Esophagus squamous epithelium (tissue), 5 donors: ENCODE data around the gene PRLH. TPM values are rescaled to one million over a fixed set of nuclear protein-coding genes. Genes with fewer than 3 reads are reported as not detected.

Experiments used
- DNase-seq: peaks from one replicate; lab custom pipeline; 2025; lab: John Stamatoyannopoulos, UW
- H3K27ac ChIP-seq, 4 donors: fragments of 200-600 bp; sonication (generic); one replicate each; pipeline ENCODE4 v1.5.1; 2016 to 2019; ENCODE audit warnings: mild to moderate bottlenecking in 1 of 4
- H3K27me3 ChIP-seq, 4 donors: fragments of 200-600 bp; sonication (generic); 1 replicate in 3 of 4; 2 replicates in 1 of 4; pipeline versions ENCODE4 v1.5.1 to v1.6.0; 2017 to 2021; ENCODE audit warnings: antibody characterized with exemption in 1 of 4
- H3K36me3 ChIP-seq, 3 donors: fragments of 200-600 bp; sonication (generic); one replicate each; pipeline ENCODE4 v1.5.1; 2016 to 2019
- H3K4me1 ChIP-seq, 3 donors: fragments of 200-600 bp; sonication (generic); one replicate each; pipeline ENCODE4 v1.5.1; 2017 to 2019
- H3K4me3 ChIP-seq, 4 donors: fragments of 200-600 bp; sonication (generic); 1 replicate in 3 of 4; 2 replicates in 1 of 4; pipeline ENCODE4 v1.5.1; 2016 to 2019; ENCODE audit warnings: mild to moderate bottlenecking in 2 of 4, moderate library complexity in 1 of 4
- H3K9me3 ChIP-seq, 3 donors: fragments of 200-600 bp; sonication (generic); one replicate each; pipeline ENCODE4 v1.5.1; 2016 to 2019
- POLR2A ChIP-seq, 4 donors: fragments of 450-650 bp; IDR thresholded peaks; one replicate each; pipeline ENCODE4 v1.6.1; 2017; ENCODE audit warnings: antibody characterized with exemption in 4 of 4, mild to moderate bottlenecking in 4 of 4, moderate library complexity in 3 of 4
- WGBS, 2 donors: methylation state at CpG; one replicate each; pipeline ENCODE4 v1.1.5; 2018; 5-methylcytosine and 5-hydroxymethylcytosine counted together
- intact Hi-C: fragments of 100-400 bp; cut with DNase I; formaldehyde crosslinking; loops from one replicate; pipeline ENCODE4 v1.15.0; 2022
- total RNA-seq, 4 donors: library from RNA; depleted of rRNA; stranded (reverse); fragments of >200 nt; gene quantifications; one replicate each; pipeline ENCODE4 v1.1.0, GENCODE V29; 2016
- TF ChIP-seq, protein P1 (sequence below), 6 experiments: fragments of 450-650 bp in 4 of 6; fragments of 200-600 bp in 2 of 6; sonication (generic) in 2 of 6; IDR thresholded peaks; one replicate each; pipeline ENCODE4 v1.5.1; 2016 to 2019; ENCODE audit warnings: antibody characterized with exemption in 6 of 6, mild to moderate bottlenecking in 4 of 6, moderate library complexity in 4 of 6
- donor health status: DM: yes; HTN: yes; CAD: no.

Gene PRLH
- total RNA-seq, 4 donors from 2014 or later: not detected

DNA sequence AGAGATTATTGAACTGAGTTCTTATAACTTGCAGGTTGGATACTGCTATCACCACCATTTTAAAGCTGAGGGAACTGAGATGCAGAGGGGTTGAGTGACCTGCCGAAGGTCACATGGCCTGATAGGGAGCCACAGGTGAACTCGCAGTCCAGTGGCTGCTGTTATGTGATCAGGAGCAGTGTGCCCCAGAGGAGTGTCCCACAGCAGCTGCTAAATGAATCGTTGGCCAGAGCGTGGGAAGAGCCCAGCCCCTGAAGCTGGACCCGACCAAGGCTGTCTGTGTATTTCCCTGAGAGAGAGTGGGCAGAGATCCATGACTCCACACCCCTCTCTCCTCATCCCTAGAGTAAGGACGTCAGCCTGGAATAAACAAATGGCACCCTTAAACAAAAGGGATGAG, 26.7 kb upstream of the PRLH start:
- Histone ChIP-seq H3K9me3 (no peaks in the 10 kb centered on the region), H3K4me3 (no peak overlapping the region), H3K4me1 (peaks cover 0 to 13% (median 12%) of the 10 kb centered on the region in 3 donors), H3K27ac (no peak overlapping the region), H3K27me3 (no peaks in the 10 kb centered on the region), H3K36me3 (no peaks in the 10 kb centered on the region)
- DNase-seq: no peak
- TF ChIP-seq, protein P1, sequence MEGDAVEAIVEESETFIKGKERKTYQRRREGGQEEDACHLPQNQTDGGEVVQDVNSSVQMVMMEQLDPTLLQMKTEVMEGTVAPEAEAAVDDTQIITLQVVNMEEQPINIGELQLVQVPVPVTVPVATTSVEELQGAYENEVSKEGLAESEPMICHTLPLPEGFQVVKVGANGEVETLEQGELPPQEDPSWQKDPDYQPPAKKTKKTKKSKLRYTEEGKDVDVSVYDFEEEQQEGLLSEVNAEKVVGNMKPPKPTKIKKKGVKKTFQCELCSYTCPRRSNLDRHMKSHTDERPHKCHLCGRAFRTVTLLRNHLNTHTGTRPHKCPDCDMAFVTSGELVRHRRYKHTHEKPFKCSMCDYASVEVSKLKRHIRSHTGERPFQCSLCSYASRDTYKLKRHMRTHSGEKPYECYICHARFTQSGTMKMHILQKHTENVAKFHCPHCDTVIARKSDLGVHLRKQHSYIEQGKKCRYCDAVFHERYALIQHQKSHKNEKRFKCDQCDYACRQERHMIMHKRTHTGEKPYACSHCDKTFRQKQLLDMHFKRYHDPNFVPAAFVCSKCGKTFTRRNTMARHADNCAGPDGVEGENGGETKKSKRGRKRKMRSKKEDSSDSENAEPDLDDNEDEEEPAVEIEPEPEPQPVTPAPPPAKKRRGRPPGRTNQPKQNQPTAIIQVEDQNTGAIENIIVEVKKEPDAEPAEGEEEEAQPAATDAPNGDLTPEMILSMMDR (IDR thresholded peaks at IDR 0.05): no peak
- TF ChIP-seq POLR2A (IDR thresholded peaks at IDR 0.05): no peak
- 46 to 79% methylated on average over 3 to 5 of the region's 6 CpGs for WGBS, 2 donors
- intact Hi-C loops: no loop called here

DNA sequence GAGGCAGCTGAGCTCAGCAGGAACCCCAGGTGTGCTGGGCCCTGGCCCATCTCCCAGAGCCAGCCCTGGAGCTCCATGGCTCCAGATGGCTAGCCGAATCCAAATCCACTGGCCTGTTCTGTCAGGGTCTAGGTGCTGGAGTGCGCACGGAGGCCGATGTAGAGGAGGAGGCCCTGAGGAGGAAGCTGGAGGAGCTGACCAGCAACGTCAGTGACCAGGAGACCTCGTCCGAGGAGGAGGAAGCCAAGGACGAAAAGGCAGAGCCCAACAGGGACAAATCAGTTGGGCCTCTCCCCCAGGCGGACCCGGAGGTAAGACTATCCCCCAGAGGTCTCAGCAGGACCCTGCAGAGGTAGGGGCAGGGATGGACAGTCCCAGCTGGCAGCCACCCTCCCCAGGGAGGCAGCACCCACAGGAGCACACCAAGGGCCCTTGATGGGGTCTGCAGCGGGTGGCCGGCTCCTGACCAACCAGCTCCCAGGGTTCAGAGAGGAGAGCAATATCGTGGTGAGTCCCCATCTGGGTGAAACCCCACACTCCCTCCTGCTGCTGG, 26.1 kb upstream of the PRLH start:
- Histone ChIP-seq H3K36me3 (no peaks in the 10 kb centered on the region), H3K27ac (peak overlapping the region in 1 of 4 donors; percentile 10)

DNA sequence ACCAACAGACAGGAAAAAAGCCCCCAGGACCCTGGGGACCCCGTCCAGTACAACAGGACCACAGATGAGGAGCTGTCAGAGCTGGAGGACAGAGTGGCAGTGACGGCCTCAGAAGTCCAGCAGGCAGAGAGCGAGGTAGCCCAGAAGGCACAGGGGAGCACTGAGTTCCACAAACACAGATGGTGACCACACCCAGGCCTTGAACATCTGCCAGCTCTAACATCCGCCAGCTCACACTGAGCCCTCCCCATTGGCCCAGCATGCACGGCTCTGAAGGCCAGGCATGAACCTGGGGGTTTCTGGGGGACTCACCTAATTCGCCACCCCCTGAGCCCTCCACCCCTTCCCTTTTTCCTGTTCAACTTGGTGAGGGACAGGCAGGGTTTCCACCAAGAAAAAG, 25.6 kb upstream of the PRLH start:
- intact Hi-C loops: no loop called here
- Histone ChIP-seq H3K9me3 (no peaks in the 10 kb centered on the region), H3K27ac (peak overlapping the region in 1 of 4 donors; percentile 10), H3K36me3 (no peaks in the 10 kb centered on the region), H3K4me3 (no peak overlapping the region), H3K4me1 (peaks cover 0 to 13% (median 12%) of the 10 kb centered on the region in 3 donors), H3K27me3 (no peaks in the 10 kb centered on the region)
- TF ChIP-seq, protein P1 (IDR thresholded peaks at IDR 0.05): no peak
- no peak for DNase-seq
- WGBS, 2 donors: 0 to 68% methylated on average over 1 to 2 of the region's 6 CpGs

More for the DNA sequence above, 26.1 kb upstream of the PRLH start:
- peaks cover 0 to 13% (median 12%) of the 10 kb centered on the region in 3 donors for H3K4me1 ChIP-seq
- no peaks in the 10 kb centered on the region for H3K9me3 ChIP-seq
- H3K27me3 ChIP-seq: no peaks in the 10 kb centered on the region
- H3K4me3 ChIP-seq: no peak overlapping the region
- WGBS, 2 donors: 67 to 97% methylated on average over 4 of the region's 13 CpGs
- TF ChIP-seq, protein P1 (IDR thresholded peaks at IDR 0.05): no peak
- TF ChIP-seq POLR2A (IDR thresholded peaks at IDR 0.05): no peak
- intact Hi-C loops: no loop called here
- no peak for DNase-seq

DNA sequence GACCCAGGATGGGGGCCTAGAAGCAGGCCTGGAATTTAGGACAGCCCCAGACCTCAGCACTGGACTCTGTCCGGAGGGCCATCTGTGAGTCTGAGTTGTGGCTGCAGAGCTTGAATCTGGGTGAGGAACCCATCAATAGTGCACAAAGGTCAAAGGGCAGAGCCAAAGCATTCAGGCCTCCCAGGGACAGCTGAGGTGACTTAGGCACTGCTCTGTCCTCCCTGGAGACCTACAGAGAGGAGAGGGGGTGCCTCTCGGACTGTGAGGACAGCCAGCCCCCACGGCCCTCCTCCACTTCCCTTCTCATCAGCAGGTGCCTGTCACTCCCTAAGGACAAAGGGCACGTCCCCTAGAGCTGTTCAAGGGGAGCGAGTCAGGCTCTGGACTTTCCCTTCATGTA, 25.1 kb upstream of the PRLH start:
- Histone ChIP-seq H3K36me3 (no peaks in the 10 kb centered on the region), H3K4me3 (no peak overlapping the region), H3K9me3 (no peaks in the 10 kb centered on the region), H3K27ac (no peak overlapping the region), H3K27me3 (no peaks in the 10 kb centered on the region), H3K4me1 (peaks cover 0 to 13% (median 12%) of the 10 kb centered on the region in 3 donors)
- intact Hi-C loops: no loop called here
- 58 to 75% methylated on average over 2 of the region's 5 CpGs for WGBS, 2 donors
- TF ChIP-seq POLR2A (IDR thresholded peaks at IDR 0.05): no peak
- TF ChIP-seq, protein P1 (IDR thresholded peaks at IDR 0.05): no peak
- no peak for DNase-seq

DNA sequence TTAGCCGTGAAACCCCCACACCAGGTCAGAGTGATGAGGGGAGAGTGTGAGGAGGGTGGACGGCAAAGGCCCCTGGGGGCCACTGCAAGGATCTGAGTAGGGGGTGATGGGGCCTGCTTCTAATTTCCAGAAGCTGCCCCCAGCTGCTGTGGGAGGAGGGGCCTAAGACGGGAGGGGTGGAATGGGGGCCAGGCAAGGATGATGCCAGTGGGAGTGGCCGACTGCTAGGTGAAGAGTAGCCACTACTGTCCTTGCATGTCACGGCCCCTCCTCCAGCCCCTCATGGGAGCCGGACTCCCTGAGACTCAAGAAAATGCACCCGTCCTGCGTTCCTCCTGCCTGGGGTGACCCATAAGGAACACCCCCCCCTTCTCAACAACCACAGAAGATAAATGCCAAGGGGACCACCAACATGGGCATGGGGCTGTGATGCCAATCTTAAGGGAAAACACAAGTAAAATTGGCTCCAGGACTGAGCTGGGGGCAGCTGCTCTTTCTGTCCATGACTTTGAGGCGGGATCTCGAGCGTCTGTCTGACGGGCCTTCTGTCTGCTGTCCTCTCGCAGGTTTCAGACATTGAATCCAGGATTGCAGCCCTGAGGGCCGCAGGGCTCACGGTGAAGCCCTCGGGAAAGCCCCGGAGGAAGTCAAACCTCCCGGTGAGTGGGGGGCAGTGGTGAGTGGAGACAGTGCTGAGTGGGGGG, 24.2 kb upstream of the PRLH start:
- no peak for DNase-seq
- Histone ChIP-seq H3K27me3 (no peaks in the 10 kb centered on the region), H3K27ac (no peak overlapping the region), H3K4me1 (peaks cover 0 to 13% (median 12%) of the 10 kb centered on the region in 3 donors), H3K36me3 (no peaks in the 10 kb centered on the region), H3K4me3 (no peak overlapping the region), H3K9me3 (no peaks in the 10 kb centered on the region)
- TF ChIP-seq POLR2A (IDR thresholded peaks at IDR 0.05): no peak
- TF ChIP-seq, protein P1 (IDR thresholded peaks at IDR 0.05): no peak
- 85 to 90% methylated on average over 8 to 13 of the region's 18 CpGs for WGBS, 2 donors
- intact Hi-C loops: no loop called here
